Limb (tissue), 2 donors: ENCODE data around the gene NODAL.
A peak's percentile ranks its signal among the peaks of the same experiment; 100 is the strongest.

Source experiments
- DNase-seq, 2 donors: peaks; one replicate each; pipeline ENCODE4 v3.0.0-alpha.2; 2016; ENCODE audit errors: extremely low spot score in 2 of 2

NODAL gene

GRCh38 chr10:70465278-70465677, 23.8 kb upstream of the NODAL start:
- no peak for DNase-seq

- peak; percentile 49 to 73 for DNase-seq
Measured at GRCh38 chr10:70462349-70462984, 21.0 kb upstream of the NODAL start.

DNA sequence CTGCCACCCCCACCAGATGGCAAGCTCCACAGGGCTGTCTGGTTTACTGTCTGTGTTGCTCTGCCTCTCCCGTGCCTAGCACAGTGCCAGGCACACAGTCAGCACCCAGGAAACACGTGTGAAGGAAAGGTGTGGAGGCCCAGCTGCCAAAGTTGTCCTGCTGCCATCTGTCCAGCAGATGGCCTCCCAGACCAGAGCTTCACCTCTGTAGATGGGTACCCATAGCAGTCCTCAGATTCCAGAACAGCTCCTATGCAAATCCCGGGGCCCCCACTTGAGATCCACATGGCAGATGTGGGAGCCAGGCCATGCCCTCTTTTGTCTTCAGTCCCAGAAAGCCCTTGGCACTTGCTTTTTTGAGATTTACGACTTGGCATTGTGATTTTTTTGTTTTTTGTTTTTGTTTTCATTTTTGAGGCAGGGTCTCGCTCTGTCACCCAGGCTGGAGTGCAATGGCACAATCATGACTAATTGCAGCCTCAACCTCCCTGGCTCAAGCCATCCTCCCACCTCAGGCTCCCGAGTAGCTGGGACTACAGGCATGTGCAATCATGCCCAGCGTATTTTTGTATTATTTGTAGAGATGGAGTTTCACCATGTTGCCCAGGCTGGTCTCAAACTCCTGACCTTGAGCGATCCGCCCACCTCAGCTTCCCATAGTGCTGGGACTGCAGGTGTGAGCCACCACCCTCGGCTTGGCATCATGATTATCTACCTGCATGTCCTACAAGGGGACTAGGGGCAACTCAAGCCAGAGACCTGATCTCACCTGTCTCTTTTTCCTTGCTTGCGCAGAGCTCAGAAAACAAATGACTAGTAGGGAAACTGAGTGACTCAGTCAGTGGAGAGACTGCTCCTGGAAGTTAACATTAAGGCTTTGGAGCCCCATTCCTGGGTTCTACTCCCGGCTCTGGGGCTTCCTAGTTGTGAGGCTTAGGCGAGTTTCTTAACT, 20.2 kb upstream of the NODAL start:
- peak; percentile 61 to 63 for DNase-seq

DNA sequence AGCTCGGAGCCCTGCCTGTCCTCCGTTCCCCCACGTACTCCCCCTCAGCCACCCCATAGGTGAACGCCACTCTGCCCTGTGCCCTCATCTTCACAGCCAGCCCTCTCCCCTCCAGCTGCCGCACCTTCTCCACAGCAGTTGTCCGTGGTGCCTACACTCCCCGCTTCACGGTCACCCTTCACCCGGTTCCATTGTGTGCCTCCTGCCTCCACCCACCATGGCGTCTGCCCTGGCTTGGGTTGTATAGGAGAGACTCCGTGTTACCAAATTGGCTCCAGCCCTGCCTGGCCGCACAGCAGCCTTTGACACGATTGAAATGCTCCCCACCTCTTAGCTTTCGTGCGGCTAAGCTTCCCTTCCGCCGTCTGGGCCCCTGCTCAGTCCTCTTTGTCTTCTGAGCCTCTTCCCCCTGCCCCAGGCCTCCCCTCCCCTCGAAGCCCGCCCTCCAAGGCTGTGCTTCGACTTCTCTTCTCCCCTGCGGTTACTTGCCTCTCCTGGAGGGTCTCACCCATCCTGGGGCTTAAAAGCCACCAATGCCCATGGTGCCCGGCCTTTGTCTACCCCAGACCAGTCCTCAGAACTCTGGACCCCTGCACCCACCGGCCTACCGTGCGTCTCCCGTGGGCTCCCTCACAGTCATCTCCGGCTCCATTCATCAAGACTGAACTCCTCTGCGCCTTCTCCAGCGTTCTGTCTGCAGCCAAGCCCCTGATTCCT, 18.5 kb upstream of the NODAL start:
- no peak for DNase-seq

GRCh38 chr10:70459061-70459773, 17.7 kb upstream of the NODAL start:
- DNase-seq, result no peak

DNA sequence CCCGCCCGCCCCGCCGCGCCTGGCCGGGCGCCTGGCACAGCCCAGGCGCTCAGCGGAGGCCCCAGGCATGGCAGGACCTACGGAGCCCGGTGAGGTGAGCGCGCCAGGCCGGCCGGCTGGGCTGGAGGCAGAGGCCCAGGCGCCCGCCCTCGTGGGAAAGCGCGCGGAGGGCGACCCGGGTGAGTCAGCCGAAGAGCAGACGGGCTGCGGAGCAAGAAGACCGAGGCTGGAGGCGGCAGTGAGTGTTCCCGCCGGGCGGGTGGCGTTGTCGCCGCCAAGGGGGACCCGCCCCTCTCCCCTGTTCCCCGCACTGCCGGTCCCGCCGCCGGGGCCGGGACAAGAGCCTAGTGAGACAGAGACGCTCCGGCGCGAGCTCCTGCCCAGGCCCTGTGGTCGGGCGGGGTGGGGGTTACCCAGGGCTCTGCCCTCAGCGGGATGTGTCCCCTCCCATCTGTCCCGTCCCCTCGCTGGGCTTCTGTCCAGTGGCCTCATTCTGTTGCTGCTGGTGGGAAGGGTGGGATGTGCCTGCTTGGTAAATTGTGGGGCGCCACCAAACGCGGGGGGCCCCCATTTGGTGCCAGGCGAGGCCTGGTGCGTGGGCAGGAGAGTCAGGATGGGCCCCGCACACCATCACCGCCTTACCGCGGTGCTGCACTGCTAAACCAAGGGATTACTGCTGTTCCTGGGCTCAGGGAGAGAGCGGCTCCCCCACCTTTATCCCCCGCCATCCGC, 17.0 kb upstream of the NODAL start:
- peak in 1 of 2 donors; percentile 66 for DNase-seq

DNA sequence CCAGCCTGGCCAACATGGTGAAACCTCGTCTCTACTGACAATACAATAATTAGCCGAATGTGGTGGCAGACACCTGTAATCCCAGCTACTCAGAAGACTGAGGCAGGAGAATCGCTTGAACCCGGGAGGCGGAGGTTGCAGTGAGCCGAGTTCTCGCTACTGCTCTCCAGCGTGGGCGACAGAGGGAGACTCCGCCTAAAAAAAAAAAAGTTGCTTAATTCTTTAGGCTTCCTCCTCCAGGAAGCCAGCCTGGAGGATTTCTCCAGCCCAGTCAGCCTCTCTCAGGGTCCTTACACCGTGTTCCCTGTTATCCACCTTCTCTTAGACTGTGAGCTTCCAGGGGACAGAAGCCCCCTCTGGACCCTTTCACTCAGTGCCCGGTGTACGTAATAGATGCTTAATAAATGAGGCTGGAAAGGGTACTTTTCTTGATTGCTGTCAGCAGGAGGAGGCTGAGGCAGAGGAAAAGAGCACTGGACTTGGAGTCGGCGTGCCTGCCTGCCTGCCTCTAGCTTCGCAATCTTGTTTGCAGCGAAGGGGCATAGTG, 16.4 kb upstream of the NODAL start:
- DNase-seq, result no peak

GRCh38 chr10:70456164-70456563, 14.7 kb upstream of the NODAL start:
- no peak for DNase-seq

- no peak for DNase-seq
Measured at GRCh38 chr10:70455213-70455630, 13.7 kb upstream of the NODAL start.

GRCh38 chr10:70448236-70448635, 6.8 kb upstream of the NODAL start:
- no peak for DNase-seq

GRCh38 chr10:70445718-70446657, 4.5 kb upstream of the NODAL start:
- peak; percentile 50 to 69 for DNase-seq

DNA sequence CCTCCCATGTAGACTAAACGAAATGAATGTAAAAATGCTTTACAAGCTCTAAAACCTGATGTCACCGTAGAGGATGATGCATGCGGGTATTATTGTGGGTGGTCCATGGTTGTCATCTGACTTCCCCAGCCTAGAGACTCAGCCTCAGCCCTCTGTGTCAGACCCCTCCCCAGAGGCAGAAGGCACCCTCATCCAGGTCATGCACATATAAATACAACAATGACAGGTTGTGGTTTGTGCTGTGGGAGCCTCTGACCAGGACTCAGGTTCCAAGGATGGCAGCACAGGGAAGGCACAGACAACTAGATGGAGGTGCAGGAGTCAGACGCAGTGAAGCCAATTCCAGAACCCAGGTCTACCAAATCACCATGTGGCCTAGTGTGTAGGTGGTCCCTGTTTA, 3.3 kb upstream of the NODAL start:
- DNase-seq, result no peak

DNA sequence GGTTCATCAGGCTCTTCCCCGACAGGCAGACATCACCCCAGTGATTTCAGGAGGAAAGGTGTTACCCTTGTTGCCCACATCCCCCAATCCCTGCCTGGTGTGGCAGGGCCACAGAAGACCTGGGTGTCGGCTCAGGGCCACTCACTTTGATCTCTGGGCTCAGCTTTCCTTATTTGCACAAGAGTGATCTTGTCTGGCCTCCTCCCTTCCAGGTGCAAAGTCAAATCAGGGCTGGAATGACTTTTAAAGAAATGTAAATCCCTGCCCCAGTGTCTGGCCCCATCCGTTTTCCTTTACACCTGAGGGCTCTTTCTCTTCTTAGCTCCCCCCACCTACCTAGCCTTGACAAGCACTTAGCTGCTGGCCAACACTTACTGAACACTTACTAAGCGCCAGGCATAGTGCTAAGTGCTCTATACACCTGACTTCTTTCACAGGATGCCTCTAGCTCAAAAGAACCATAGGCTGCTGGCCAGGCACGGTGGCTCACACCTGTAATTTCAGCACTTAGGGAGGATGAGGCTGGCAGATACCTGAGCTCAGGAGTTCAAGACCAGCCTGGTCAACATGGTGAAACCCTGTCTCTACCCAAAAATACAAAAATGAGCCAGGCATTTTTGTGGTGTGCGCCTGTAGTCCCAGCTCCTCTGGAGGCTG, 979 bp upstream of the NODAL start:
- no peak for DNase-seq

DNA sequence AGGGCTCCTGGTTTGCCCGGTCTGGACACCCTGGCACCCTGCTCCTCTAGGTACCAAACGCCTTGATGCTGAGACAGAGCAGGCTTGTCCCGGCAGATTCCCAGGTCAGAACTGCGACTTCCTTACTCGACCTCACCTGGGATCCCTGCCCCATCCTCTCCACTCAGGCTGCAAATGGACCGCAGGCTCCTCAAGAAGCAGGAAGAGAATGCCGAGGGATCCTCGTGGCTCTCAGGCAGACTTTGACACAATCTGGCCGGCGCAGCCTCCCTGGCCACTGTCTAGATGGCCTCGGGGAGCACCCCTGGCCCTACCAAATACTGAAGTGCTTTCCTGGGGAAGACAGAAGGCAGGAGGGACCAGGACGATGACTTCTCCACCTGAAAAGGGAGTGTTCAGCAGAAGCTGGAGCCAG, 421 bp upstream of the NODAL start:
- no peak for DNase-seq

DNA sequence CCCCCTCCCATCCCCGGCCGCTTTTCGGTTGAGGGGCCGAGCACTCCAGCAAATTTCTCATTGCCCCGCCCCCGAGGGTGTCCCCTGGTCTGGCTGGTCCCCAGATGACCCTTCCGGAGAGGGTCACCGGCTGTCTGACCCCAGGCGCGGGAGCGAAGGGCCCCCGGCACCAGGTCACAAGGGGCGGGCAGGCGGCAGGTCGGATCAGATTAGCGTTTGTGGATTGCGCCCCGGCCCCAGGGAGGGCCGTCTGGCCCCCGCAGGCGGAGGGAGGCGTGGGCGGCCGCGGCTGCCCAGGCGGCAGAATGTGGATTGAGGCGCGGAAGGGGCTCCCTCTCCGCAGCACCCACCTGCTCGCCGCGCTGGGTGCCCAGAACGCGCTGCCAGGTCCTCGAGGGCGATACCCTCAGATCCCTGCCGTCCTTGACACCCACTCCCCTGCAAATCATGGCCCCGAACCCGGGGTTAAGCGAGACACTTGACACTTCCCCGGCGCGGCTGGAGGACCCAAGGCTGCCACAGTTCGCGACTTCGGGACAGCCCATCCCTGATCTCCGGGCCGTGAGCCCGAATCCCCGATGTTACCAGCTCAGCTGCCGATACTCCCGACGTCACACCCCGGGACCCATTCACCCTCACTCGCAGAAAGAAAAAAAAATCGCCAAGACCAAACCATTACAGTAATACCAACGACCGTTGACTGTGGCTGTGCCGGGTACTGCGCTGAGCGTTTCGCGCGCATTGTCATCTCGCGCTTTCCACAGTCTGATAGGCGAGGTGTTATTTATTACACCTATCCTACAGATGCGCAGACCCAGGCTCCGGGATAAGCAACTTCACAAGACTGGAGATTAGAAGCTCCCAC, 953 bp downstream of the NODAL start:
- DNase-seq, result peak in 1 of 2 donors; percentile 40

DNA sequence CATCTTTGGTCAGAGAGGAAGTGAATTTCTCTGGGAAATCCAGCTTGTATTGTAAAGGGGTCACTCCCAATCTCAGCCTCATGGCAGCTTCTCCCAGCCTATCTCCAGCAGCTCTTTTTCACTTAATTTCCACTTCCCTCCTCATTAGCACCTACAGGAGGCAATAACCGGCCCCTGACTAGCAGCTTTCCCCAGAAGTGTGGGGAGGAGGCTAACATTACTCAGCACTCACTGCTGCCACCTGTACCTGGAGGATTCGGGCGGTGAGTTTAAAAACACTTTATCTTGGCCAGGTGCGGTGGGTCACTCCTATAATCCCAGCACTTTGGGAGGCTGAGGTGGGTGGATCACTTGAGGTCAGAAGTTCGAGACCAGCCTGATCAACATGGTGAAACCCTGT, 3.8 kb downstream of the NODAL start:
- no peak for DNase-seq

DNA sequence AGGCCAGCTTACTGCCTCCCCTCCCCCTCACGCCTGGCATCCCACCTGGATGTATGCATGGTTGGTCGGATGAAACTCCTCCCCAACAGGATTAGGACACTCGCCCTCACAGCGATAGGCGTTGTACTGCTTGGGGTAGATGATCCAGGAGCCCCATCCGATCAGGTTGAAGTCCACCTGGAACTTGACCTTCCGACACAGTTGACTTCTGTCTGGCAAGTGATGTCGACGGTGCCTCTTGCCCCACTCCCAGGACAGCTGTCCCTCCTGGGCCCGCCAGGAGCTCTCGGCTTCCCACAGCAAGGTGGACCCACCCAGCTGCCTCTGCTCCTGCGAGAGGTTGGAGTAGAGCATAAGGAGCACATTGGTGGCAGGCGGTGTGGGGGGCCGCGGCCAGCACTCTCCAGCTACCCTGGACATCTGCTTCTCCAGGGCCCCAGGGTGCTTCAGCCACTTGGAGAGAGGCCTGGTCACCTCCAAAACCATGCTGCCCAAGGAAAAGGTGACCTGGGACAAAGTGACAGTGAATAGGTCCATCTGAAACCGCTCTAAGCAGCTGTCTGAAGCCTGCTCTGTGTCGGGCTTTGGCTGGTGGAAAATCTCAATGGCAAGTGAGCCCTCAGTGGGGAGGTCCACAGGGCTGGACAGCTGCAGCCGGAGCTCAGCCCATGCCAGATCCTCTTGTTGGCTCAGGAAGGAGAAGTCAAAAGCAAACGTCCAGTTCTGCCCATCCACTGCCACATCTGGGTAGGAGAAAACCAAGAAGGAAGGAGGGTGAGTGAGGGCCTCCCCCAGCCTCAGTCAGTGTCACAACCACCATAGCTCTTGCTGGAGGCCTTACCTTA, 6.0 kb downstream of the NODAL start:
- DNase-seq, result no peak
